Measurements from ENCODE around the gene BCAS3.

GRCh38 chr17:61199431-61200338 lies 522.0 kb downstream of the BCAS3 start:
- TF ChIP-seq CTCF (IDR thresholded peaks at IDR 0.05; ENCODE audit: low read depth, low read length, missing input control) (no peak), TAF1 (conservative IDR thresholded peaks at IDR 0.05) (no peak), ZBTB33 (IDR thresholded peaks at IDR 0.05) (no peak), ATF3 (IDR thresholded peaks at IDR 0.05) (no peak), RAD21 (IDR thresholded peaks at IDR 0.05) (no peak), YY1 (IDR thresholded peaks at IDR 0.05) (no peak), GABPA (IDR thresholded peaks at IDR 0.05 in 1 of 2, conservative IDR thresholded peaks at IDR 0.05 in 1 of 2) (no peak), SP1 (IDR thresholded peaks at IDR 0.05) (no peak), JUND (IDR thresholded peaks at IDR 0.05) (no peak)
- TF ChIP-seq, protein P1, sequence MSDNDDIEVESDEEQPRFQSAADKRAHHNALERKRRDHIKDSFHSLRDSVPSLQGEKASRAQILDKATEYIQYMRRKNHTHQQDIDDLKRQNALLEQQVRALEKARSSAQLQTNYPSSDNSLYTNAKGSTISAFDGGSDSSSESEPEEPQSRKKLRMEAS (IDR thresholded peaks at IDR 0.05): no peak
- TF ChIP-seq, protein P2, sequence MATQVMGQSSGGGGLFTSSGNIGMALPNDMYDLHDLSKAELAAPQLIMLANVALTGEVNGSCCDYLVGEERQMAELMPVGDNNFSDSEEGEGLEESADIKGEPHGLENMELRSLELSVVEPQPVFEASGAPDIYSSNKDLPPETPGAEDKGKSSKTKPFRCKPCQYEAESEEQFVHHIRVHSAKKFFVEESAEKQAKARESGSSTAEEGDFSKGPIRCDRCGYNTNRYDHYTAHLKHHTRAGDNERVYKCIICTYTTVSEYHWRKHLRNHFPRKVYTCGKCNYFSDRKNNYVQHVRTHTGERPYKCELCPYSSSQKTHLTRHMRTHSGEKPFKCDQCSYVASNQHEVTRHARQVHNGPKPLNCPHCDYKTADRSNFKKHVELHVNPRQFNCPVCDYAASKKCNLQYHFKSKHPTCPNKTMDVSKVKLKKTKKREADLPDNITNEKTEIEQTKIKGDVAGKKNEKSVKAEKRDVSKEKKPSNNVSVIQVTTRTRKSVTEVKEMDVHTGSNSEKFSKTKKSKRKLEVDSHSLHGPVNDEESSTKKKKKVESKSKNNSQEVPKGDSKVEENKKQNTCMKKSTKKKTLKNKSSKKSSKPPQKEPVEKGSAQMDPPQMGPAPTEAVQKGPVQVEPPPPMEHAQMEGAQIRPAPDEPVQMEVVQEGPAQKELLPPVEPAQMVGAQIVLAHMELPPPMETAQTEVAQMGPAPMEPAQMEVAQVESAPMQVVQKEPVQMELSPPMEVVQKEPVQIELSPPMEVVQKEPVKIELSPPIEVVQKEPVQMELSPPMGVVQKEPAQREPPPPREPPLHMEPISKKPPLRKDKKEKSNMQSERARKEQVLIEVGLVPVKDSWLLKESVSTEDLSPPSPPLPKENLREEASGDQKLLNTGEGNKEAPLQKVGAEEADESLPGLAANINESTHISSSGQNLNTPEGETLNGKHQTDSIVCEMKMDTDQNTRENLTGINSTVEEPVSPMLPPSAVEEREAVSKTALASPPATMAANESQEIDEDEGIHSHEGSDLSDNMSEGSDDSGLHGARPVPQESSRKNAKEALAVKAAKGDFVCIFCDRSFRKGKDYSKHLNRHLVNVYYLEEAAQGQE (IDR thresholded peaks at IDR 0.05): no peak
